Measurements from ENCODE around the gene JTB. TPM values are rescaled to one million over a fixed set of nuclear protein-coding genes. Genes with fewer than 3 reads are reported as not detected.

JTB gene
- polyA plus RNA-seq, 1 of the 3 experiments (the other 2 are of a cell fraction), result 118 TPM

DNA sequence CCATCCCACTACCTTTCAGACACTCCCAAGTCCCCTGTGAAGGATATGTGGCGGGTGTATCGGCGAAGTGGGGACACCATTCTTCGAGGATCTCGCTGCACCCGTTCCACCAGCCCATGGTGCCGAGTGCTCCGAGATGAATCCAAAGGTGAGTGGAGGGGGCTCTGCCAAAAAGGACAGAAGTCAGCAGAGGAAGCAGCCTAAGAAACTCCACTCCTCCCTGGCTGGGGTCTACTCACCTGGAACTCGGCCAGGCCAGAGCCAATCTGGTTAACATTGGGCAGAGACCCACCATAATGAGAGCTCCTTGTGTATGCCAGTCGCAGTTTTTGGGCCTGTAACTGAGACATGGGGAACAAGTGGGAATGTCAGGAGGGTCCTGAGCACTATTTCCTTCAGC, 22.6 kb downstream of the JTB start:
- CTCF ChIA-PET, result interaction anchor here (1.0 to 5.9 kb wide), 6 partner anchors 9 to 134 kb away, joined by 3 to 51 read pairs (median 5); partner anchors contain the start of genes CREB3L4, DENND4B and RAB13
- 94% methylated on average over 9 of the region's 10 CpGs for WGBS (ENCODE audit: low lambda C conversion rate)

More for the DNA sequence above, 22.6 kb downstream of the JTB start:
- H3K27me3 ChIP-seq (ENCODE audit: insufficient read depth), result no peaks in the 10 kb centered on the region
- TF ChIP-seq TAF1 (IDR thresholded peaks at IDR 0.05; ENCODE audit: borderline replicate concordance, low read depth, low read length), result no peak
- TF ChIP-seq FOXM1 (IDR thresholded peaks at IDR 0.05; ENCODE audit: low read depth), result no peak
- TF ChIP-seq ZBTB33 (IDR thresholded peaks at IDR 0.05; ENCODE audit: borderline replicate concordance, low read depth), result no peak
- TF ChIP-seq IRF3 (IDR thresholded peaks at IDR 0.05; ENCODE audit: low read depth, low read length), result no peak
- TF ChIP-seq RAD21 (IDR thresholded peaks at IDR 0.05; ENCODE audit: low read length), result no peak
- no peak for TF ChIP-seq REST (IDR thresholded peaks at IDR 0.05; ENCODE audit: low read depth, low read length)
- TF ChIP-seq CTCF (IDR thresholded peaks at IDR 0.05), result no peak
- no peak for TF ChIP-seq EZH2phosphoT487 (IDR thresholded peaks at IDR 0.05; ENCODE audit: borderline replicate concordance, low read depth)
- TF ChIP-seq NFIC (IDR thresholded peaks at IDR 0.05; ENCODE audit: borderline replicate concordance), result no peak
- TF ChIP-seq, protein P1, sequence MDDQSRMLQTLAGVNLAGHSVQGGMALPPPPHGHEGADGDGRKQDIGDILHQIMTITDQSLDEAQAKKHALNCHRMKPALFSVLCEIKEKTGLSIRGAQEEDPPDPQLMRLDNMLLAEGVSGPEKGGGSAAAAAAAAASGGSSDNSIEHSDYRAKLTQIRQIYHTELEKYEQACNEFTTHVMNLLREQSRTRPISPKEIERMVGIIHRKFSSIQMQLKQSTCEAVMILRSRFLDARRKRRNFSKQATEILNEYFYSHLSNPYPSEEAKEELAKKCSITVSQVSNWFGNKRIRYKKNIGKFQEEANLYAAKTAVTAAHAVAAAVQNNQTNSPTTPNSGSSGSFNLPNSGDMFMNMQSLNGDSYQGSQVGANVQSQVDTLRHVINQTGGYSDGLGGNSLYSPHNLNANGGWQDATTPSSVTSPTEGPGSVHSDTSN (IDR thresholded peaks at IDR 0.05), result no peak
- H3K79me2 ChIP-seq (ENCODE audit: insufficient read depth), result peaks cover 60% of the 10 kb centered on the region
- peaks cover 41% of the 10 kb centered on the region for H4K20me1 ChIP-seq (ENCODE audit: insufficient read depth)
- no peak overlapping the region for H3K4me3 ChIP-seq (ENCODE audit: low read depth in 2 of 2, low read length in 1 of 2)
- H3K36me3 ChIP-seq (replicated peaks in 1 of 2; ENCODE audit: control insufficient read depth in 1 of 2, insufficient read depth in 2 of 2, low read length in 1 of 2), result peaks cover 9 to 48% of the 10 kb centered on the region in 2 experiments
- DNase-seq, result no peak
- H2AFZ ChIP-seq (ENCODE audit: low read depth), result no peak overlapping the region
- H3K4me1 ChIP-seq (ENCODE audit: control insufficient read depth in 1 of 2, insufficient read depth in 2 of 2, low read depth in 1 of 2, low read length in 1 of 2), result peaks cover 5 to 39% of the 10 kb centered on the region in 2 experiments; a peak in 3 of 4 replicates
- no peaks in the 10 kb centered on the region for H3K9me3 ChIP-seq
- H3K9me2 ChIP-seq, result no peaks in the 10 kb centered on the region
- H3K4me2 ChIP-seq, result no peak overlapping the region
- H3K9ac ChIP-seq, result no peak overlapping the region
- POLR2A ChIA-PET, result interaction anchor here (0.9 to 1.0 kb wide), 2 partner anchors 8 to 13 kb away, joined by 3 read pairs; partner anchors contain the start of genes CREB3L4 and DENND4B
- H3F3A ChIP-seq (replicated peaks; ENCODE audit: insufficient read depth), result peaks cover 10% of the 10 kb centered on the region
- no peak overlapping the region for H3K27ac ChIP-seq (ENCODE audit: low read depth in 2 of 2, low read length in 1 of 2)
